Measurements from ENCODE around the gene CRB1. TPM values are rescaled to one million over a fixed set of nuclear protein-coding genes. Genes with fewer than 3 reads are reported as not detected.
A peak's percentile ranks its signal among the peaks of the same experiment; 100 is the strongest.

CRB1 gene
- total RNA-seq, 1 donor = 0.09 TPM

DNA sequence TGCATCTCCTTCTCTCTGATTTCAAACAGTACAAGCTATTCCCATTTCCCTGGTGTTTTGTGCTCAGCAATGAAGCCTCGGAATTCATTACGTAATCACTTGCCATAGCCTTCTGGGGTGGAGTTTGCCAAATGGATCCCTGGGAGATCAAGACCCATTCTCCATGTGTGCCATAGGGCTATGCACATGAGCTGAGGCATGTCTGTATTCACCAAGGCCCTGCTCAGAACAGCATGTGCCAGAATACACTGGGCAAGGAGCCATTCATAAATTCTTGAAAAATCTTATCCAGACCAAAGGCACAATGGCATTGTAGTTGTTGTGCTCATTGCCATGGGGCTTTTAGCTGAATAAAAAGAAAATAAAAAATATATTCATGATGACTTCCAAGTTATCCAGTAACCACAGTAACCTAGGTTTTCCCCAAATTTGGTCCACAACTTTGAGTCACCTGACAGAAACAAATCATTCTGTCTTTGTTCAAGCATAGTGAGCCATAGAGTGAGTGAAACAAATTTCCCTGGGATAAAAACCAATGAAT is 53.0 kb downstream of the CRB1 start:
- DNase-seq (ENCODE audit: low read depth) = peak; percentile 92
- TF ChIP-seq, protein P1, sequence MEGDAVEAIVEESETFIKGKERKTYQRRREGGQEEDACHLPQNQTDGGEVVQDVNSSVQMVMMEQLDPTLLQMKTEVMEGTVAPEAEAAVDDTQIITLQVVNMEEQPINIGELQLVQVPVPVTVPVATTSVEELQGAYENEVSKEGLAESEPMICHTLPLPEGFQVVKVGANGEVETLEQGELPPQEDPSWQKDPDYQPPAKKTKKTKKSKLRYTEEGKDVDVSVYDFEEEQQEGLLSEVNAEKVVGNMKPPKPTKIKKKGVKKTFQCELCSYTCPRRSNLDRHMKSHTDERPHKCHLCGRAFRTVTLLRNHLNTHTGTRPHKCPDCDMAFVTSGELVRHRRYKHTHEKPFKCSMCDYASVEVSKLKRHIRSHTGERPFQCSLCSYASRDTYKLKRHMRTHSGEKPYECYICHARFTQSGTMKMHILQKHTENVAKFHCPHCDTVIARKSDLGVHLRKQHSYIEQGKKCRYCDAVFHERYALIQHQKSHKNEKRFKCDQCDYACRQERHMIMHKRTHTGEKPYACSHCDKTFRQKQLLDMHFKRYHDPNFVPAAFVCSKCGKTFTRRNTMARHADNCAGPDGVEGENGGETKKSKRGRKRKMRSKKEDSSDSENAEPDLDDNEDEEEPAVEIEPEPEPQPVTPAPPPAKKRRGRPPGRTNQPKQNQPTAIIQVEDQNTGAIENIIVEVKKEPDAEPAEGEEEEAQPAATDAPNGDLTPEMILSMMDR (IDR thresholded peaks at IDR 0.05; ENCODE audit: insufficient read depth, low read length) = no peak
- H3K4me3 ChIP-seq (ENCODE audit: low read depth, low read length) = no peak overlapping the region

DNA sequence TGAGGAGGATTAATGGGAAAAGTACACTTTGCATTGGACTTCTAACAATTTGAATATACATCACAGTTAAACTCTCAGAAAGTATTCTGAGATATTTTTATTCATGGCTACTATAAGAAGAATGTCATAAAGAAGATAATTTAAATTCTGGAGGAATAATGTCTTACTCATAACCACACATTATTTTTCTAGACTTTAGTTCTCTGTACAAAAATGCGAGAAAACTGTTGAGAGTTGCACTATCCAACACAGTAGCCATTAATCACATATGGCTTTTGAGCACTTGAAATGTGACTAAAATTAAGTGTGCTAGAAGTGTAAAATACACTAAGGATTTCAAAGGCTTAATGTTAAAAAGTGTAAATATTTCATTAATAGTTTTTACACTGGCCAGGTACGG is 53.8 kb downstream of the CRB1 start:
- H3K4me3 ChIP-seq (ENCODE audit: low read depth, low read length) = no peak overlapping the region
- TF ChIP-seq, protein P1 (IDR thresholded peaks at IDR 0.05; ENCODE audit: insufficient read depth, low read length) = no peak
- peak; percentile 9 for DNase-seq (ENCODE audit: low read depth)

DNA sequence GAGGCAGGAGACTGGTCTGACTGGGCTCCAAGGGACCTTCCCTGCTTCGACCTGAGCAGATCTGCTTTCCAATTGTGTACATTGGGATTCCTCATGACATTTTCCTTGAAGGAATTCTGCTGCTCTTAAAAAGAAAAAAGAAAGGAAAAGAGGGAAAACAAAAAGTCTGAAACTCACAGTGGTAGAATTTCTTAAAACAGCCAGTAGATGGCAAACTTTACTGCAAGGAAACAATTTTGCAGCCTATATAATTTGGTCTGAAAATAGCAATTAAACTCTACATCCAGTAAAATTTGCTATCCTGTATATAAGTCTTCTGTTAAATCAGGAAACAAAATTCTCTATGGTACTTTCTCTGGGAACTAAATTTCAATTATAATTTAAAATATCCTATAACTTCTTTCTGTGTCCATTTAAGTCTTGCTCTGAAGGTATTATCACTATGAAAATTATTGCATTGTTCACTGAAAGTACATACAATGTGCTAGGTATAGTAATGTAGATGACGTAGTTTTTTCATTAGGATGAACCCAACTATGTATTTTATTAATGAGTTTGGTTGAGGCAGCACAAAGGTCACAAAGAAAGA is 59.8 kb downstream of the CRB1 start:
- TF ChIP-seq, protein P1 (IDR thresholded peaks at IDR 0.05; ENCODE audit: insufficient read depth, low read length) = peak; percentile 73
- DNase-seq (ENCODE audit: low read depth) = peak; percentile 44
- H3K4me3 ChIP-seq (ENCODE audit: low read depth, low read length) = no peak overlapping the region

DNA sequence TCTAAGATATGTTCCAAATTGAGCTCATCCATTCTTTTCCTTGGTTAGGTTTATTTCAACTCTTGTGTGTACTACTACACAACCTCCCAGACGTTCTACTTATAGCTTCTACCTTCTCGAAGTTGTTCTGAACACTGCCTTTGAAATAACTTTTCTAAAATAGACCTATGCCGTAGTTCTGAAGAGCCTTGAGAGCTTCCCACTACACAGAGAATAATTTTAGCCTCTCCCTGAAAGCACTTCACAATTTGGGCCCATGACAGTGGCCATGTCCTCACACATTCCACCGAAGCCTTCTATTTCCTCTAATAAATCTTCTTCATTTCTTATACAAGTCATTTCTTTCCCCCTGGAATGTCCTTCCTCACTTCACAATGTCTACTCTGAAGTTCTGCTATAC is 62.2 kb downstream of the CRB1 start:
- no peak overlapping the region for H3K4me3 ChIP-seq (ENCODE audit: low read depth, low read length)
- TF ChIP-seq, protein P1 (IDR thresholded peaks at IDR 0.05; ENCODE audit: insufficient read depth, low read length) = no peak
- DNase-seq (ENCODE audit: low read depth) = no peak

DNA sequence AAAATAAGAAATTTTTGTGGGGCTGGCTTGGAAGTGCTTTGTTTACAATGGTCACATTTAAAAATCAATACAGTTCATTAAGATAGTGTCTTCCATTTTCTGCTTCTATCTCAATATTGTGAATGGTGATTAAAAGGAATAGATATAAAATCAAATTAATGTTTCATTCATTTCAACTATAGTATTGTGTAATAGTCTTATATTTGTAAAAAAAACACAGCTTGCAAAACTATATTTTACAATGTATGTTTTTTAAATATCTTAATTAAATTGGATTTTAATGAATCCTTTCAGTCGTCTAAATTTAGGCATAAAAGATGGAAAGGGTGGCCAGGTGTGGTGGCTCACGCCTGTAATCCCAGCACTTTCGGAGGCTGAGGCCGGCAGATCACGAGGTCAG is 63.5 kb downstream of the CRB1 start:
- no peak overlapping the region for H3K4me3 ChIP-seq (ENCODE audit: low read depth, low read length)
- DNase-seq (ENCODE audit: low read depth) = no peak
- TF ChIP-seq, protein P1 (IDR thresholded peaks at IDR 0.05; ENCODE audit: insufficient read depth, low read length) = no peak

DNA sequence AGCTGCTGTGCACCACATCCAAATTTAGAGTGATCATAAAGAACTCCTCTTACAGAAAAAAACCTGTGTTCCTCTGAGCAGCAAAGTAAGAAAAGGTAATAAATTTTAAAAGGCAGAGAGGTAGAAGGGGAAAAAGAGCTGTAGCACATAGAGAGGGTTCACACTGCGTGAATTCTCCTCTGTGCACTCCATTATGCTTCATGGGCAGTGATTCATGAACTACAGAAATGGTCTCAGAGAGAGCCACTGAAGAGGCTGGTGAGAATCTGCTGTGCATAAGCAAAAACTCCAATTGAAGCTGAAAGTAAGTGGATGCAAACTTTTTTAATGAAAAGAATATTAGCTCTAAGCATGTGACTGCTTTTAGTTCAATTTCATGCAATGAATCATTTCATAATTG is 65.0 kb downstream of the CRB1 start:
- H3K4me3 ChIP-seq (ENCODE audit: low read depth, low read length) = no peak overlapping the region
- TF ChIP-seq, protein P1 (IDR thresholded peaks at IDR 0.05; ENCODE audit: insufficient read depth, low read length) = no peak

DNA sequence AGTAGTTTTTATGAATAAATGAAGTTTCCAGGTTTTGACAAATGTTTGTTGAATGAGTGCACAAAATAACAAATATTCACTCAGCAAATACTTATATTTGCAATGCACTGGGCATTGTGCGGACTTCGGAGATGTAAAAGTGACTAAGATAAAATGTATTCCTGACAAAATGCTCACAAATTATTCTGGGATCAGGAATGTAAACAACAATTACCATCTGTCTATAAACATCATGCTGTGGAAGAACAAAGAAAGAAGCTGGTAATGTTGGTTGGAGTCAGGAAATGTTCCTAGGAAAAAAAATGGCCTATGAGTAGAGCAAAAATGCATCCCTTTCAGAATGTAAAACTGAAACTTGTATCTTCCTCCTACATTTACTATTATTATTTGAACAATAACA is 68.5 kb downstream of the CRB1 start:
- TF ChIP-seq, protein P1 (IDR thresholded peaks at IDR 0.05; ENCODE audit: insufficient read depth, low read length) = no peak
- DNase-seq (ENCODE audit: low read depth) = no peak
- no peak overlapping the region for H3K4me3 ChIP-seq (ENCODE audit: low read depth, low read length)

More for the DNA sequence above, 65.0 kb downstream of the CRB1 start:
- DNase-seq (ENCODE audit: low read depth) = no peak
